ENCODE measurements around the gene CBX3. TPM values are rescaled to one million over a fixed set of nuclear protein-coding genes. Genes with fewer than 3 reads are reported as not detected.
A peak's percentile ranks its signal among the peaks of the same experiment; 100 is the strongest.
"Not testable (repeated sequence)": the region's sequence is repeated elsewhere in the genome, so short reads cannot be mapped to it uniquely, and the experiment has no call there.

CBX3 gene
- total RNA-seq, 1 experiment from 2014 or later = 495 TPM

DNA sequence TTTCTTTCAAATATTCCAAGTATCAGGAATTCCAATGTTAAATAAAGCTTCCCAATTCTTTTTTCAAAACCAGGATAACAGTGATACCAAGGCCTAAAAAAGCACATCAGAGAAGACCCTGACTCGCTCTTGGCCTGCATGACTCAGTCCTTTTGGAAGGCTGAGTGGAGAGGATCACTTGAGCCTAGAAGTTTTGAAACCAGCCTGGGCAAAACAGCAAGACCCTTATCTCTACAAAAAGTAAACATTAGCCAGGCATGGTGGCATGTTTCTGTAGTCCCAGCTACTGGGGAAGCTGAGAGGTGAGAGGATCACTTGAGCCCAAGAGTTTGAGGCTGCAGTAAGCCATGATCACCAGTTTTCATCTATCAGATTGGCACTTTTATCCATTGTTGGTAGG, 30.9 kb upstream of the CBX3 start:
- peak; percentile 51 for DNase-seq (ENCODE audit: low read depth)

DNA sequence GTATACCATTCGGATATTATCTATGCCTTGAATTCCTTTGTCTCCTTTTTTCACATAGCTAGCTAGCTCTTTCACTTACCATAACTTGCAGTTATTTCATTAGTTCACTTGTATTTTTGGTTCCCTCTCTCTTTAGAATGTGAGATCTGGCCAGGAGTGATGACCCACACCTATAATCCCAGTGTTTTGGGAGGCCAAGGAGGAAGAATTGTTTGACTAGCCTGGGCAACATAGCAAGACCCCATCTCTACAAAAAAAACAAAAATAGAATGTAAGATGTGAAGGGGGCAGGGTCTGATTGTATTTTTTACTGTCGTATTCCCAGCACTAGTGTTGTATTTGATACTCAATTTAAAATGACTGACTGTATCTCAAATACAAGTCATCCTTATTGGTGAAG, 29.9 kb upstream of the CBX3 start:
- no peak for DNase-seq (ENCODE audit: low read depth)

DNA sequence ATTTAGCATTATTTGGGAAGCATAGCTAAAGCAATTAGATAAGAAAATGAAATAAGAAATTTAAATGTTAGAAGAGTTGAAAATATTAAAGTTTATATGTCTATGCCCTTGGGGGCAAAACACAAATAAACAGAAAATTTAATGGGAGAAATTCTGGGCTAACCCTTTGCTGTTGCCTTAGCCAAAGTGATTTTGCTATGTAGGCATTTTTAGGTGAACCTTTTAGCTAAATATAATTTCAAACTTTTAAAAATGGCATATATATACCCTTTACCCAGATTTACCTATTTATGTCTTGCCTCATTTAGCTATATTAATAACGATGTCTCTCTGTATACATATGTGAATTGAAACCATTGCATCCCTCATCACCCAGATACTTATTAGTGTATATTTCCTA, 29.5 kb upstream of the CBX3 start:
- DNase-seq (ENCODE audit: low read depth) = no peak

DNA sequence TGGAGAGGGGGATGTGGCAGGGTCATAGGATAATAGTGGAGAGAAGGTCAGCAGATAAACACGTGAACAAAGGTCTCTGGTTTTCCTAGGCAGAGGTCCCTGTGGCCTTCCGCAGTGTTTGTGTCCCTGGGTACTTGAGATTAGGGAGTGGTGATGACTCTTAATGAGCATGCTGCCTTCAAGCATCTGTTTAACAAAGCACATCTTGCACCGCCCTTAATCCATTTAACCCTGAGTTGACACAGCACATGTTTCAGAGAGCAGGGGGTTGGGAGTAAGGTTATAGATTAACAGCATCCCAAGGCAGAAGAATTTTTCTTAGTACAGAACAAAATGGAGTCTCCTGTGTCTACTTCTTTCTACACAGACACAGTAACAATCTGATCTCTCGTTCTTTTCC, 25.6 kb upstream of the CBX3 start:
- DNase-seq (ENCODE audit: low read depth) = not testable (repeated sequence)

DNA sequence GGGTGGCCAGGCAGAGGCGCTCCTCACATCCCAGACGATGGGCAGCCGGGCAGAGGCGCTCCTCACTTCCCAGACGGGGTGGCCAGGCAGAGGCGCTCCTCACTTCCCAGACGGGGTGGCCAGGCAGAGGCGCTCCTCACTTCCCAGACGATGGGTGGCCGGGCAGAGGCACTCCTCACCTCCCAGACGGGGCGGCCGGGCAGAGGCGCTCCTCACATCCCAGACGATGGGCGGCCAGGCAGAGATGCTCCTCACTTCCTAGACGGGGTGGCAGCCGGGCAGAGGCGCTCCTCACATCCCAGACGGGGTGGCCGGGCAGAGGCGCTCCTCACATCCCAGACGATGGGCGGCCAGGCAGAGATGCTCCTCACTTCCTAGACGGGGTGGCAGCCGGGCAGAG, 24.8 kb upstream of the CBX3 start:
- DNase-seq (ENCODE audit: low read depth) = not testable (repeated sequence)

DNA sequence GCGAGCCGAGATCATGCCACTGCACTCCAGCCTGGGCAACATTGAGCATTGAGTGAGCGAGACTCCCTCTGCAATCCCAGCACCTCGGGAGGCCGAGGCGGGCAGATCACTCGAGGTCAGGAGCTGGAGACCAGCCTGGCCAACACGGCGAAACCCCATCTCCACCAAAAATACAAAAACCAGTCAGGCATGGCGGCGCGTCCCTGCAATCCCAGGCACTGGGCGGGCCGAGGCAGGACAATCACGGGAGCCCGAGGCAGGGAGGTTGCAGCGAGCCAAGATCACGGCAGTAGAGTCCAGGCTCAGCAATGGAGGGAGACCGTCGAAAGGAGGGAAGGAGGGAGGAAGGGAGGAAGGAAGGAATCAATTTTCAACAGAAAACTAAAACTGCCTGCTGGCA, 24.3 kb upstream of the CBX3 start:
- not testable (repeated sequence) for DNase-seq (ENCODE audit: low read depth)

DNA sequence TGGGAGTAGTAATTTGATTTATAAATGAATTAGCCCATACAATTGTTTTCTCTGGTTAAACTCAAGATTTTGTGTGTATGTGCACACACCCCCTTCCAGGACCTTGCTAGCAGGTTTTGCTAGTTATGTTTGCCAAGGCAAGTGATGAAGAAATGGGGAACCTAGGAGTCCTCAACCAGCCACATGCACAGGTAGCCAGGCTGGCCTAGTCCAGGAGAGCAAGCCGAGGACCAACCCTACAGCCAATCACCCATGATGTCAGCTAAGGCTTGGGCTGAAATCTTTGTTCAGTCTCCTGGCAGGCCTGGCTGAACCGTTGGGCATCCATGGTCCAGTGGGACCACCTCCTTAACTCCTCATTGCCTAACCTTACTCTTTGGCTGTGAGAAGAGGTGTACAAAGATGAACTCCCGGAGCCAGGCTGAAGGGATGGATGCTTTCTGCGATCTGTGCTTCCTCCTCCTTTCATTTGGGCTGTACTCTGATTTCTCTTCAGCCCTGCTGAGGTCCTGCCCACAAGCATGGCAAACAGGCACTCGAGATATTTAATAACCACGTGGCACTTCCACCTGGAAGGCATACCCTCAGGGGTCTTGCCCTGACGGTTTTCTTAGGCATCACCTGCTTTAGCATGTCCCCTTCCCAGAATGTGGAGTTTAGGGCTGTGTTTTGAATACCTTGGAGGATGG, 23.1 kb upstream of the CBX3 start:
- DNase-seq (ENCODE audit: low read depth) = no peak

DNA sequence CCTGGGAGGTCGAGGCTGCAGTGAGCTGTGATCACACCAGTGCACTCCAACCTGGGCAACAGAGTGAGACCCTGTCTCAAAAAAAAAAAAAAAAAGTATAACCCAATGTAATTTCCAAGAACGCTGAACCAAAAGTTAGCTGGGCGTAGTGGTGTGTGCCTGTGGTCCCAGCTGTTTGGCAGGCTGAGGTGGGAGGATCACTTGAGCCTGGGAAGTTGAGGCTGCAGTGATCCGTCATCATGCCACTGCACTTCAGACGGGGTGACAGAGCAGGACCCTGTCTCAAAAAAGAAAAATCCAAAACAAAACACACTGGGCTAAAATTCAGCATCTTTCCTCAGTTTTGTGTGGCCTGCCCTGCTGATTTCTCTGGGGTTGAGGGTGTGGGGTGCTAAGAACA, 22.1 kb upstream of the CBX3 start:
- no peak for DNase-seq (ENCODE audit: low read depth)

DNA sequence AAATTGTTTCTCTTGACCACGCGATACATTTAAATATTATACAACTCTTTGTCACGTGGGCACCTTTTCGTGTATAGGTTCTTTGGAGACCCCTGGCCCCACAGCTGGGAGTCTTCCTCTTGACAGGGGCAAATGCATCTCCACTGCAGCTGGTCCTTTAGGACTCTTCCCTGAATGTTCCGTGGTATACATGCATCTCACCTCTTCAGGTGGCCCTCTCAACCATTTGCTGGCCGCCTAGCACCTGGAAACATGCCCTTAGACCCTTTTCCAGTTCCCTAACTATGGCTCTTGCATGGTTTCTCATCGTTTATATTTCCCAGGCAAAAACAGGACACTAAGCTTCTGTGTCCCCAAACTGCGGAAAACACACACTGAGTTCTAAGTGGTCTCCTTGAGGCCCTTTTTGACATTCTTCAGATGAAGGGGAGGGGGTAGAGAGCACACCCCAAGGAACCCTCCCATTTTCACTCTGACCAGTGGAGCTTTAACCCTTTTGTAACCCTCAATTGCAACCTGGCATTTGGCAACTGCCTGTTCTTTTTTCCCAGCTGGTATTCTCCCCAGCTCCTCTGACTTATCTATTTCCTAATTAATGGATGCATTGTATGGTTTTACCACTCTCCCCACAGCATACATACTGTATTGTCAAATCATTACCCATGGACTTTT, 21.6 kb upstream of the CBX3 start:
- DNase-seq (ENCODE audit: low read depth) = no peak

DNA sequence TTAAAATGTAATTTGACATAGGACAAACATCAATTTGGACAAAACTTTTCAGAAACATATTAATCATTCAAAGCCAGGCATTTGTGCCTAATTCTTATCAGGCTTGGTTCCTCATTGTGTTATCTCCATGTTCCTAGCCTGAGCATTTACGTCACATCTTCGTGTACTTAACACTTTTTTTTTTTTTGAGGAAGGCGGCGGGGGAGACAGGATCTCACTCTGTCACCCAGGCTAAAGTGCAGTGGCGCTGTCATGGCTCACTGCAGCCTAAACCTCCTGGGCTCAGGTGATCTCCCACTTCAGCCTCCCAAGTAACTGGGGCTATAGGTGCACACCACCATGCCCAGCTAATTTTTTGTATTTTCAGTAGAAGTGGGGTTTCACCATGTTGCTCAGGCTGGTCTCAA, 20.8 kb upstream of the CBX3 start:
- DNase-seq (ENCODE audit: low read depth) = peak; percentile 16

DNA sequence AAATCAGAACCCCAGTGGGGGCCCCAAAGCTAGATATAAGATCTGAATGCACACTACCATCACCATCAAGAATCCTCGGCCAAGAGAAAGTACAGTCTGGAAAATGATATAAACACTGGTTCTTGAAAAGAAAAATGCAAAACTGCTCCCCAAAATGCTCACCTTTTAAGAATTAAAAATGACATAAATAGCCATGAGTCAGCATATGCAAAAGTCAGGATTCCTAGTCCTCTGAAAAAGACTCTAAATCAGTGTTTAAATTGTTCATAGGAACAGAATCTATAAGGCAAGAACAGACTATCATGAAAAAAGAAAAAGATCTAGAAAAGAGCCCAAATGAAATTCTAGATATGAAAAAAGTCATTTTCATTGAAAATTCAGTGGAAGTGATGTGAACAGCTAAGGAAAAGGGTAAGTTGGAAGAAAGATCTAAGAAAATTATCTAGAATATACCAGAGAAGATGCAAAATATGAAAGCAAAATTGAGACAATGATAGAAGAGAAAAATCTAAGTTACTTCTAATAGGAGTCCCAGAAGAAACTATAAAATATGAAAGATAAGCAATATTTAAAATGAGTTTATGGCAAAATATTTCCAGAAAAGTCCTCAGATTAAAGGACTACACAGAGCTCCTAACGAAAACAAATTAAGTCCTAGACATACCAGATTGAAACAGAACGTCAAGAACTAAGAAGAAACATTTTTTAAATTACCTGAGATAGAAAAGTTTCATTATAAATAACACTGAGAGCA, 19.9 kb upstream of the CBX3 start:
- no peak for DNase-seq (ENCODE audit: low read depth)

DNA sequence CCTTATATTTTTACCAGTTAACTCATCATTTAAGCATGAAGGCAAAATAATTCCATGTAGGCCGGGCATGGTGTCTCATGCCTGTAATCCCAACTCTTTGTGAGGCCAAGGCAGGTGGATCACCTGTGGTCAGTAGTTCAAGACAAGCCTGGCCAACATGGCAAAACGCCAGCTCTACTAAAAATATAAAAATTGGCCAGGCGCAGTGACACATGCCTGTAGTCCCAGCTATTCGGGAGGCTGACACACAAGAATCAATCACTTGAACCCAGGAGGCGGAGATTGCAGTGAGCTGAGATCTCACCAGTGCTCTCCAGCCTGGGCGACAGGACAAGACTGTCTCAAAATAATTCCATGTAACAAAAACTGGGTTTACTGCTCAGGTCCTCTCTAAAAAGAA, 19.3 kb upstream of the CBX3 start:
- DNase-seq (ENCODE audit: low read depth) = no peak

DNA sequence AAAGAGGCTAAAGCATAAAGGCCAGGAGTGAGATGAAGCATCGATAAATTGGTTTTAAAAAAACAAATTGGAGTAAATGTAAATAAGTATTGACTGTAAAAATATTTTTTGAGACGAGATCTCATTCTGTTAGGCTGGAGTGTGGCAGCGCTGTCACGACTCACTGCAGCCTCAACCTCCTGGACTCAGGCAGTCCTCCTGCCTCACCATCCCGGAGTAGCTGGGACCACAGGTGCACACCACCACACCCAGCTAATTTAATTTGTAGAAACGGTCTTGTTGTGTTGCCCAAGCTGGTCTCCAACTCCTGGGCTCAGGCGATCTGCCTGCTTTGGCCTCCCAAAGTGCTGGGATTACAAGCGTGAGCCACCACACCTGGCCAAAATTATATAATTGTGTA, 18.8 kb upstream of the CBX3 start:
- no peak for DNase-seq (ENCODE audit: low read depth)

DNA sequence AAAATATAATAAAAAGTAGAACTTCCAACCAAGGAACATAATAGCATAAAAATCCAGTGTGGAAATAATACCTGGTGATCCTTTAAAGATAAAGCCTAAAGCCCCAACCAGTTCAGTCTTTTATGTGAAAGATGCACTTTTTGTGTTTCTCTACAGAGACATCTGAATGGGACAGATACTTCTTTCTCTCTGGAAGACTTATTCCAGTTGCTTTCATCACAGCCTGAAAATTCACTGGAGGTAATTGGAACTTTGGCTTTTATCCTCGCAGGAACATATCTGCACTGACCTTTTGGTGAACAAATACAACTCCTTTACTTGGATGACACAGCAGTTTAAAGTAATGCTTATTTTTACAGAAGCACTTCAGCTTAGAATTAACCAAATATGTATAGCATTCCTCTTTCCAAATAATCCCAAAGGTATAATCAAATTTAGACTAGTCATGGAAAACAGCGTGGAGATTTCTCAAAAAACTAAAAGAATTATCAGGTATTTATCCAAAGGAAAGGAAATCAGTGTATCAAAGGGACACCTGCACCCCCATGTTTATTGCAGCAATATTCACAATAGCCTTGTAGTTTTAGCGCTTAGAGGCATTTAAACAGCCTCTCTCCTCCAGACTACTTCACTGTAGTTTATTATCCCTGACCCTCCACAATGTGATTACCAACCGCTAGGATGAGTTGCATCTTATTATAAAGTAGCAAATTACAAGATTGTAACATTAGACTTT, 17.8 kb upstream of the CBX3 start:
- DNase-seq (ENCODE audit: low read depth) = no peak

DNA sequence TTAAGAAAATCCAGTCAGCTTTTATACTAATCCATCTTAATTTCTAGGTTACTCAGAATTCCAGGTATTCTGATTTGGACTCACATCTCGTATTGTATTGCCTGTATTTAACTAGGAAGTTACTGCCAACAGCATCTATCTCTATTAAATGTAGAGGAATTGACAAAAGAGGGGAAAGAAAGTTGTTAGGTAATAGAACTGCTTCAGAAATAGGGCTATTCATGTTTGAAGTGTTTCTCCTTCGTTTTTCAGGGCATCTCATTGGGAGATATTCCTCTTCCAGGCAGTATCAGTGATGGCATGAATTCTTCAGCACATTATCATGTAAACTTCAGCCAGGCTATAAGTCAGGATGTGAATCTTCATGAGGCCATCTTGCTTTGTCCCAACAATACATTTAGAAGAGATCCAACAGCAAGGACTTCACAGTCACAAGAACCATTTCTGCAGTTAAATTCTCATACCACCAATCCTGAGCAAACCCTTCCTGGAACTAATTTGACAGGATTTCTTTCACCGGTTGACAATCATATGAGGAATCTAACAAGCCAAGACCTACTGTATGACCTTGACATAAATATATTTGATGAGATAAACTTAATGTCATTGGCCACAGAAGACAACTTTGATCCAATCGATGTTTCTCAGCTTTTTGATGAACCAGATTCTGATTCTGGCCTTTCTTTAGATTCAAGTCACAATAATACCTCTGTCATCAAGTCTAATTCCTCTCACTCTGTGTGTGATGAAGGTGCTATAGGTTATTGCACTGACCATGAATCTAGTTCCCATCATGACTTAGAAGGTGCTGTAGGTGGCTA, 17.1 kb upstream of the CBX3 start:
- not testable (repeated sequence) for DNase-seq (ENCODE audit: low read depth)

DNA sequence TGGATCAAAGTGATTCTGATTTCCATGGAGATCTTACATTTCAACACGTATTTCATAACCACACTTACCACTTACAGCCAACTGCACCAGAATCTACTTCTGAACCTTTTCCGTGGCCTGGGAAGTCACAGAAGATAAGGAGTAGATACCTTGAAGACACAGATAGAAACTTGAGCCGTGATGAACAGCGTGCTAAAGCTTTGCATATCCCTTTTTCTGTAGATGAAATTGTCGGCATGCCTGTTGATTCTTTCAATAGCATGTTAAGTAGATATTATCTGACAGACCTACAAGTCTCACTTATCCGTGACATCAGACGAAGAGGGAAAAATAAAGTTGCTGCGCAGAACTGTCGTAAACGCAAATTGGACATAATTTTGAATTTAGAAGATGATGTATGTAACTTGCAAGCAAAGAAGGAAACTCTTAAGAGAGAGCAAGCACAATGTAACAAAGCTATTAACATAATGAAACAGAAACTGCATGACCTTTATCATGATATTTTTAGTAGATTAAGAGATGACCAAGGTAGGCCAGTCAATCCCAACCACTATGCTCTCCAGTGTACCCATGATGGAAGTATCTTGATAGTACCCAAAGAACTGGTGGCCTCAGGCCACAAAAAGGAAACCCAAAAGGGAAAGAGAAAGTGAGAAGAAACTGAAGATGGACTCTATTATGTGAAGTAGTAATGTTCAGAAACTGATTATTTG, 16.3 kb upstream of the CBX3 start:
- DNase-seq (ENCODE audit: low read depth) = no peak

DNA sequence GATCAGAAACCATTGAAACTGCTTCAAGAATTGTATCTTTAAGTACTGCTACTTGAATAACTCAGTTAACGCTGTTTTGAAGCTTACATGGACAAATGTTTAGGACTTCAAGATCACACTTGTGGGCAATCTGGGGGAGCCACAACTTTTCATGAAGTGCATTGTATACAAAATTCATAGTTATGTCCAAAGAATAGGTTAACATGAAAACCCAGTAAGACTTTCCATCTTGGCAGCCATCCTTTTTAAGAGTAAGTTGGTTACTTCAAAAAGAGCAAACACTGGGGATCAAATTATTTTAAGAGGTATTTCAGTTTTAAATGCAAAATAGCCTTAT, 15.7 kb upstream of the CBX3 start:
- DNase-seq (ENCODE audit: low read depth) = no peak

DNA sequence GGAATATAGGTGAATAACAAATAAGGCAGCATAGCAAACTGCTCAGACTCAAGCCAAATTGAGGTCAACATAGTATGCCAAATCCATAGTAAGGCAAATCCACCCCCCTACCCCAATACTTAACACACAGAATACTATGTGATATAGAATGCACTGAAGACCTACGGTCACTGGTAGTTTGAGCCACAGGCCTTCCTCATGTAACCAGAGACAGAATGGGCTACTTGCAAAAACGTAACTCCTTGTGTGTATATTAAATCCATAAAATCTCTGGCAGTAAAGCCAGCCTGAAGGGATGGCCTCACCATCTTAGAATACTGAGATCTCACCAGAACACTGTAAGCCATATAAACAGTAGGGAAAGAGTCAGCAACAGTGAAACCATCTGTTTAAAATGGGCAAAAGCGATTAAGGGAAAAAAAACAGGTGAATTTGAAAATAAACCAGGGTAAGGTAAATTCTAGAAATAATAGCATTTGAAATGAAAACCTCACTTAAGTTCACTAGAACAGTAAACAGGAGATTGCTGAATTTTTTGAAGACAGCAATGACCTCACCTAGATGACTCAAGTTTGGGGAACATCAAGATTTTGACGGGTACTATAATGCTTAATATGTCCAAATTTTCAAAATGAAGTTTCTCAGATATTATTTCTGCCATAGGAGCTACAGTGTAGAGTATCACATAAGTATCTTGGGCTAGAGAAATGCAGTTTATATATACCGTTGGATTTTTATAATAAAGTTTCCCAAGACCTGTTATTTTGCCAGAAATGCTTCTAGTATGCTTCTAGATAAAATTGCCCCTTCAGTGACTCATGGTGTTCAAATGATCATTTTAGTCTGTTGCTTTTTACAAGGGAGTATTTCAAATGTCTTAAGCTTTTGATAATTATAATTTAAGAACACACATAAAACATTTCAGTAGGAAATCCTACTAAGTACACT, 14.9 kb upstream of the CBX3 start:
- DNase-seq (ENCODE audit: low read depth) = no peak

DNA sequence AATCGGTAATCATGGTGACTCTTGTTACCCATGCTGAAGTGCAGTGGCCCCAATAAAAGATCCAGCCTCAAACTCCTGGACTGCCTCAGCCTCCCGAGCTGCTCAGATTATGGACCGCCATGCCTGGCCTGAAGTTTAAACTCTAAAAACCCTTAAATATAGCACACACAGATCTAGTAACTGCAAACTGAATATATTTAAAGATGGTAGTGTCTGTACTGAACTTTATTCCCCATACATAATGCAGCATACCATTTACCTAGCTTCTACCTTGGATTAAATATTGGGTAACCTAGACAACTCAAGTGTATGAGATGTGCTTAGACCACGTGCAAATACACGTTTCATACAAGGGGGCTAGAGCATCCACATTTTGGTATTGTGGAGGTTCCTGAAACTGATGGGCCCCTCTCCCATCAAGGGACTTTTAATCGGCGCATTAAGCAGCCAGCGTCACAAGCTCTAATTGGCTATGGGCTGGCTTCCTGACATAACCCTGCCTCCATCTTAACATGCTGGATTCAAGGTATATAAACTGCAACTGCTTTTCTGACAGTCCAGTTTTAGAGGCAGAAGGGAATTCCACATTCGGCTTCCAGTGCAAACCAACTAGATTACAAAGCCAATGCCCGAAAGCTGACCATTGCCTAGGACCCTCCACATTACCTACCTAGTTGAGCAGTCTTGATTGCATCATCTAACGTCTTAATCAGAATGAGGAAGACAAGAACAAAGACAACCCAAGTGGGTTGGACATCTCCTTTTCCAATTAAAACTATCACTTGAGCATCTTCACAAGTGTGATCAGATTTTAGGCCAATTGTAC, 14.0 kb upstream of the CBX3 start:
- peak; percentile 61 for DNase-seq (ENCODE audit: low read depth)
